HG02798 (cell line): ENCODE data around the gene PRPH.
"Not testable (repeated sequence)": the region's sequence is repeated elsewhere in the genome, so short reads cannot be mapped to it uniquely, and the experiment has no call there.

Experiments
- ATAC-seq: cut with Tn5 transposase; IDR thresholded peaks from one replicate; pipeline ENCODE4 v1.9.1; 2021; ENCODE audit warnings: mild to moderate bottlenecking; ENCODE audit not compliant: unreplicated experiment, poor library complexity

PRPH gene

GRCh38 chr12:49276304-49277290, 18.4 kb upstream of the PRPH start:
- no peak for ATAC-seq

GRCh38 chr12:49277466-49277865, 17.5 kb upstream of the PRPH start:
- ATAC-seq = no peak

GRCh38 chr12:49279706-49280159, 15.2 kb upstream of the PRPH start:
- ATAC-seq = no peak

- not testable (repeated sequence) for ATAC-seq
These were observed 14.4 kb upstream of the PRPH start for GRCh38 chr12:49280545-49280944.

- ATAC-seq = no peak
These were observed 12.6 kb upstream of the PRPH start for GRCh38 chr12:49282302-49282701.

GRCh38 chr12:49282740-49283375, 12.1 kb upstream of the PRPH start:
- not testable (repeated sequence) for ATAC-seq

- ATAC-seq = no peak
These were observed 11.2 kb upstream of the PRPH start for GRCh38 chr12:49283541-49284429.

- ATAC-seq = no peak
These were observed 10.3 kb upstream of the PRPH start for GRCh38 chr12:49284672-49285071.

- no peak for ATAC-seq
These were observed 7.1 kb upstream of the PRPH start for GRCh38 chr12:49287876-49288275.

GRCh38 chr12:49288412-49288853, 6.5 kb upstream of the PRPH start:
- no peak for ATAC-seq

- no peak for ATAC-seq
These were observed 5.9 kb upstream of the PRPH start for GRCh38 chr12:49288922-49289555.

- no peak for ATAC-seq
These were observed 2.3 kb upstream of the PRPH start for GRCh38 chr12:49292729-49293055.

GRCh38 chr12:49293056-49293956, 1.6 kb upstream of the PRPH start:
- no peak for ATAC-seq

GRCh38 chr12:49294086-49294803, 702 bp upstream of the PRPH start:
- ATAC-seq = no peak

- no peak for ATAC-seq
These were observed 204 bp upstream of the PRPH start for GRCh38 chr12:49294804-49295081.

GRCh38 chr12:49296034-49296835, 1.3 kb downstream of the PRPH start:
- ATAC-seq = peak; percentile 44

GRCh38 chr12:49296836-49297694, 2.1 kb downstream of the PRPH start:
- ATAC-seq = peak; percentile 4
